GM18502 (cell line): ENCODE measurements around the gene CACNA2D4.

Experiments used
- ATAC-seq: cut with Tn5 transposase; IDR thresholded peaks from one replicate; pipeline ENCODE4 v1.9.1; 2021; ENCODE audit warnings: mild to moderate bottlenecking; ENCODE audit not compliant: unreplicated experiment, poor library complexity

The CACNA2D4 gene

GRCh38 chr12:1896964-1897363, 21.5 kb downstream of the CACNA2D4 start:
- ATAC-seq: no peak

DNA sequence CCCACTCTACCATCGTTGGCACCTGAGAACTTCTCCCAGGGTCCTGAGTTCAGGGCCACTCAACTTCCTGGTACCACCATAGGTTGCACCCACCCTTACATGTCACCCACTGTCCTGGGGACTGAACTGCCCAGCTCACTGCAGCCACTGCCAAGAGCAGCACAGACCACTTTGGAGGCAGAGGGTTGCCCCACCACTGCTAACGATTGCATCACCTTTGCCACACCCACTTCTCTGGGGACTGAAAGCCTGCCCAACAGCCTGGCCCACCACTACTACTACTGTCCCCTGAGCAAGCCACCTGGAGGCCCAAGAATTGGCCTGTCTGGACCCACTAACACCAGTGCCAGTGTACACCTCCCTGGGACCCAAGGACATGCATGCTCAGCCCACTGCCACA, 27.6 kb downstream of the CACNA2D4 start:
- ATAC-seq: no peak

DNA sequence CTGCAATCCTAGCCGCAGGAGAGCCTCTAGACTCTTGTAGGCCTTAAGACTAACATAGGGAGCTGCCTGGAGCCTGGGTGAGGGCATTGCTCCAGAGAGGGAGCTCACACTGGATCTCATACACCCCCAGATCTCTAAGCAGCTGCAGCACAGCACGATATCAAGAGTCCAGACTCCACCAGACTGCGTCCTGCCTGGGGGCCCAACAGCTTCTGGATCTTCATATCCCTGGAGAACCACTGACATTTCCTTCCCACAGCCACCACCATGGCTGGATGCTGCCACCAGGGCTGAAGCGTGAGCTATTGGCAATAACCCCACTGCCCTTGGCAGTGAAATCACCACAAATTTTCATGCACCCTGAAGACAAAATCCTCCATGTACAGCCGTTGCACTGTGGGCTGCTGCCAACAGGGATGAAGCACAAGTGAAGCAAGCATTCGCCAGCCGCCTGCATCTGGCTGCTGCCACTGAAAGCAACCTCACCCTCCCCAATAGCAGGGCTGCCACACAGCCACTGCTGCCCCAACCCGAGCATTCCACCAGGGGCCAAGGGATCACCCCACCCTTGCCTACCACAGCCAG, 28.2 kb downstream of the CACNA2D4 start:
- no peak for ATAC-seq

GRCh38 chr12:1888923-1889322, 29.5 kb downstream of the CACNA2D4 start:
- no peak for ATAC-seq

DNA sequence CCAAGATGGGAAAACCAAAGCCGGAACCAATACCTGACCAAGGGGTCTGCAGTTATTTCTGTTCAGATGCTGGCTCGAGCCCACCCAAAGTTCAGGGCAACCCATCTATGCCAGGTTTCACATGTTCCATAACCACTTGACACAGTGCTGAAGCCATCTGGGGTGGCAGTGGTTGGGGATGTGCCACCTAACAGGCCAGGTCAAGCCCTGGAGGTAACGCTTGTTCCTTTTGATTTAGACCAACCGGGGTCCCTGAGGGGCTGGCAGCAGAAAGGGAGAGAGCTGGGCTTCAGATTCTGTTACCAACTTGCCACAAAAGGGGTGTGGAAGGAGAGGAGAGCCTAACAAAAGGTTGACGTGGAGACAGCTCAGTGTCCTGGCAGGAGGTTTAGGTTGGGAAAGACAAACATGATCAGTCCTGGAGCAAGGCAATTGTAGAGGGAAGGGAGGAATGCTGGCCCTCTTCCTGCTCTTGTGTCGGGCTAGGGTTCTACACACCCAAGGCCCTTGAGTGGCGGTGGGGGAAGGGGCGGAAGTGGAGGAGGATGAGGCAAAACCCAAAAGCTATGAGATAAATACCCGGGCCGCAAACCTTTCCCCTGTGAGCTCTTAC, 31.9 kb downstream of the CACNA2D4 start:
- ATAC-seq: no peak

DNA sequence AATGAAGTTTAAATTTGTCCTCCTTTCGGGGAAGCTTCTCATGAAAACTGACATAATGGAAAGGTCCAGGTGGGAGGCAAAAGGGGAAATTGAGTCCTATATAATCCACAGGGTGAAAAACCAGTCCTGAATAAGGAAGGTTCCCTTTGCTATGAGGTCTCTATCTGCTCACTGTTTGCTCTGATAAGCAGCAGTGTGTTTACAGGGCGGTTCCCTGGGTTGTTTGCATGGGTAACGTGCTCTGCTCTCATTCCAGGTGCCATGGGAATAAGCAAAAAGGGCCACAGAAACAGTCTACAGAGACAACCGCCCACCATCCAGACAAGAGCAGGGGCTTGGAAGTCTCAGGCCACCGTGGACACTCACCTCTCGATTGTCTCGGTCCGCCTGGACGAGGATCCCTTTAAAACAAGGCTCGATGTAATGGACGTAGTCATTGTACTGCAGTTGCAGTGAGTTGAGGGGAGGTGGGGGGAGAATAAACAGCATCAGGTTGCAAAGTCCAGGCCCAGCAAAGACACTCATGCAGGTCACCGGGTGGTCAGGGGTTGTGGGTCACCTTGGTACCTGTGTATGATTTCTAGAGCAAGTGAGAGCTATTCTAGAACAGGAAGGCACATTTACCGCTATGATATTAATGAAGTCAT, 32.7 kb downstream of the CACNA2D4 start:
- no peak for ATAC-seq

DNA sequence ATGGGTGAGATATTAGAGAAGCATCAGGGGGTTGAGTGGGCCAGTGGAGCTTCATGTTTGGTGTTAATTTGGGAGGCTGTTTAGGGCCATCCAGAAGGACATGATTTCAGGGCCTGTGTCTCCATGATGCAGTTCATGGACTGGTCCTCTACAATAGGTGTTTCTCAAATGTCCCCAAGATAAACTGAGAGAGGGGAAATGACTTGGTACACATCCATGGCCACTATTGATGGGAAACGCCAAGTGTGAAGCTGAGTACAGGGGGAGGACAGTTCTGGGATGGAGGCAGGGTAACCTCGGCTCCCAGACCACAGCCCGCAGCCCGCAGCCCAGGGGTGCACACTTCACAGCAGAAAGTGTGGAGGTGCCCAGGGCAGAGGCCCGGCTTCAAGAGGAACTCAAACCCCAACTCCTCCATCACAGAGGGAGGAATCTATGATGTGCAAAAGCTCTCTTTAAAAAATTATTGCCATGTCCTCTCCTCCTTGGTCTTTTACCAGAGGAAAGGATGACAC, 33.3 kb downstream of the CACNA2D4 start:
- ATAC-seq: no peak

GRCh38 chr12:1884651-1885050, 33.8 kb downstream of the CACNA2D4 start:
- ATAC-seq: no peak

- ATAC-seq: no peak
Observed at GRCh38 chr12:1883513-1883912, 34.9 kb downstream of the CACNA2D4 start.

DNA sequence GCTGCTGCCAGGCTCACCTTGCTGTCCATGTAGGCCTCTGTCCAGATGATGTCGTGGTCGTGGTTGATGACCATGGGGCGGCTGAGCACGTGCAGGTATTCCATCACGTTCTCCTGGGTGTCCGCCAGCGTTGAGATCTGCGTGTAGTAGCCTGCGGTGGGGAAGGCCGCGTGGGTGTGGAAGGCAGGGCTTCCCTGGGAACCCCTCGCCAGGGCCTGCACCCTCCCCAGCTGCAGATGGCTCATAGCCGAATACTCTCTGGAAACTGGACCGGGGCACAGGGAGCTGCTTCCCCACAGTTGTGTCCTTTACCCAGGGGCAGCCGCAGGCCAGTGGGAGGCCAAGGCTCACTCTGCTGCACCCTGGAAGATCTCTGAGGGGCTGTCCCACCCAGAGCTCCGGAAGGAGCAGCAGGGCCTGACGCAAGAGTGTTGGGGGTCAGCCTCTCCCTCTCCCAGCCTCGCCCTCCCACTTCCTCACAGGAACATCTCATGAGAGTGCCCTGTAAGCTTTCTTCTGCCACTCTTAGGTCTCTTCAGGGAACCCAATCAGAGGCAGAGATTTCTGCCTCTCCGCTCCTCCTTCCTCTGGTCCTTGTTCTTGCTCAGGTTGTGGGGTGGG, 35.5 kb downstream of the CACNA2D4 start:
- ATAC-seq: no peak

GRCh38 chr12:1882405-1882804, 36.0 kb downstream of the CACNA2D4 start:
- no peak for ATAC-seq

DNA sequence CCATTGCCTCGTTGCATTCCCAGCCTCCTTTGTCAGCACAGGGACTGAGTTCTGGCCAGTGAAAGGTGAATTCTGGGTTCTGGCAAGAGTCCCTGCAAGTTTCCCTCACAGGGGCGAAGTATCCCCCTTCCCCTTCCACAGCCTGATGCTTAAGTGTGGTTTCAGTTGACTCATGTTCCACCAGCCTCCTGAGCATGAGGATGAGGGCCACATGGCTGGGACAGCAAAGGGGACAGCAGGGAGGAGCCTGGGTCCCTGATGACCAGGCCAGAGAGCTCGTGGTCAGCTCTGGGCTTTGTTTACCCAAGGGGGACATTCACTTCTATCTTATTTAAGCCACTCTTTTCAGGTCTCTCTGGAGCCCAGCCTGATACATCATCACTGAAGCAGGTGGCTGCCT, 36.5 kb downstream of the CACNA2D4 start:
- no peak for ATAC-seq

GRCh38 chr12:1881301-1881700, 37.2 kb downstream of the CACNA2D4 start:
- ATAC-seq: no peak

DNA sequence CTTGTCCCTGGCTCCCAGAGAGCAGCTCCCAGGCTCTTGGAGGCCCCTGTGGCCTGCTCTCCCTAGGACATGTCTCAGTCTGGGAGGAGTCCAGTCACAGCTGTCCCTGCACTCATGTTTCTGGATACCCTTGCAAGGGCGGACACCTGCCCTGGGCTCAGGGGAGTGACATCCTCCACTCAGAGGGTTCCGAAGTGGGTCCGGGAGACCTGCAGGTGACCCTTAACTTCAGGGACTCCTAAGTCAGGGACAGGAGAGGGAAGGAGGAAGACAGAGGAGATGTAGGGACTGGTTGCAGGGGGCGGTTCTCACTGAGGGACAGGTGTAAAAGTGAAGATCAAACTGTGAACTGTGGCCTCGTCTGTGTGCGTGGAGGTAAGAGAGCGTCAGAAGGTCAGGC, 37.6 kb downstream of the CACNA2D4 start:
- ATAC-seq: no peak

DNA sequence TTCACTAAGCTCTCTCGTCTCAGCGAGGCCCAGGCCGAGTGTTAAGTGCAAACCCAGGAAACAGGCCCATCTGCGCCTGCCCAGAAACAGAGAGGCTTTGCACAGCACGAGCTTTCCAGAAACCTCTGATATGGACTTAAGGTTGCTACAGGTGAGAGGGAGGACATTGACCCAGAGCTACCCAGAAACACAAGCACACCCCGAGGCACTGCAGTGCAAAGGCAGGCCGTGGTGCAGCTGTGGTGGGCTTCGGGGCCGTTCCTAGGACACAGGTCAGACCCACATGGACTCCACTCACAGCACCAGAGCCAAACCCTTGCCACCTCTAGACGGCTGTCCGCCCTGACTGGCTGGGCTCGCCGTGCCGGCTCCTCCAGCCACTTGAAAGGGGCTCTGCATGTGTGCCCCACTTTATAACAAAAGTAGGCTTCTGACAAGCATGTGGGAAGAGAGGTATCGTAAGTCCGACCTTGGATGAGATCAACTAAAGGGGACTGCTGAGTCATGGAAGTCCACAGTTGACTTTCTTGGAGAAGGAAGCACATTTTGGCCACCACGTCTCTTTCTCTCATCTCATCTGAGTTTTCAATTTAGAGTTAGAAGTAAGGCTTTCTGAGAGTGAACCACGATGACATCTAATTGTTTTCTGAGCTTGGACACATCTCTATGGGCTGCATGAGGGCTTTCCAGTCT, 38.2 kb downstream of the CACNA2D4 start:
- ATAC-seq: no peak

DNA sequence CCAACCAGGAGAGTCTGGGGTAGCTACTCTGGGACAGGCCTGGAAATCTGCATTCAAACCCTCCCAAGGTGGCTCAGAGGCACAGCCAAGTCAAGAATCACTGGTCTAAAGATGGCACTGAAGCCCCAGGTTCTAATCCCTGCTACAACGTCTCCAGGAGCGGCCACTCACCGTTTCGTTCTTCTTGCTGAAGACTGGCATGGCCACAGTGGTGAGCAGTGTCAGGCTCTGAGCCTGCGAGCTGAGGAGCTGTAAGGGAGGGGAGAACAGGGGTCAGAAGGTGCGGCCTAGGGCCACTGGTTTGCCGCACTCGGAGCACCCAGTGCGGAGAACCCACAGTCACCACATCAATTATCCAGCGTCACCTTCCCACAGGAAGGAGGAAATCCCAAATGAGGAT, 38.8 kb downstream of the CACNA2D4 start:
- no peak for ATAC-seq

DNA sequence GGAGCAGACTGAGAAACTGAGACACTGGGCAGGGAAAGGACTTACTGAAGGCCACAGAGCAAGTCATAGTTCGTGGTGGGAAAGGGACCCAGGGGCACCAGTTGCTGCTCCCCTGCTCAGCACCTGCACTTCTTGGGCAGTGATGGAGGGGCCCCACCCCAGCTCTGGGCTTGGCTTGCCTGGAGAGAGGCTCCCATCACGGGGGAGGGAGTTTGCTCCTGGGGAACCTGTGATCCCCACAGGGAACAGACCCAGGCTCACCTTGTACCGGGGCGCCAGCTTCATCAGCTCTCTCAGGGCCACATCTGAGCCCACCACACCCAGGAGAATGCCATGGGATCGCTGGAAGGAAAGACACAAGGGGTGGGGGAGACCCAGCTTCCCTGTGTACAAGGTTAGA, 39.8 kb downstream of the CACNA2D4 start:
- ATAC-seq: no peak

DNA sequence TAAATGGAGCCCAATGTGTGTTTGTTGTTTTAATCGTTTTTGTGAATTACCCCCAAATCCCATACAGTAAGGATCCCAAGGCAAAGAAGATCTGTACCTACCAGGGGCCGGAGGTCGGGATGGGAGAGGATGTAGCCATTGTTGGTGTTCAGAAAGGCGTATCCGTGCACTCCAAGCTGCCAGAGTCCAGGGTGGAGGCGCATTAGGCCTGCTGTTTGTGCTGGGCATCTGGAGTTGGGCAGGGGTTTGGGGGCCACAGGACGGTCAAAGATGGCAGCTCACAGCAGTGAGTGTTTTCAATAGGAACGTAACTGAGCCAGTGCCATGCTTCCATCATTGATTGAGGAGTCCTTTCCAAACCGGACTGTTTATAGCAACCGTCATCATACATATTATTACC, 40.2 kb downstream of the CACNA2D4 start:
- ATAC-seq: no peak

GRCh38 chr12:1877169-1877878, 41.1 kb downstream of the CACNA2D4 start:
- ATAC-seq: no peak

GRCh38 chr12:1876086-1876485, 42.4 kb downstream of the CACNA2D4 start:
- no peak for ATAC-seq
